MG63 (cell line): ENCODE data around the gene PHEX. TPM values are rescaled to one million over a fixed set of nuclear protein-coding genes. Genes with fewer than 3 reads are reported as not detected.

ENCODE experiments used
- DNase-seq: peaks from one replicate; pipeline ENCODE4 v3.0.0-alpha.2; 2020
- H3K27me3 ChIP-seq: fragments of 250-450 bp; sonication (Bioruptor Pico); 2 replicates; pipeline ENCODE4 v1.5.1; 2020; ENCODE audit warnings: mild to moderate bottlenecking, moderate library complexity
- H3K36me3 ChIP-seq: fragments of 250-450 bp; sonication (Bioruptor Pico); 2 replicates; pipeline ENCODE4 v1.5.1; 2020; ENCODE audit warnings: mild to moderate bottlenecking, moderate library complexity
- H3K4me3 ChIP-seq: fragments of 250-450 bp; sonication (Bioruptor Pico); 2 replicates; pipeline ENCODE4 v1.5.1; 2020; ENCODE audit warnings: mild to moderate bottlenecking, moderate library complexity
- H3K9me3 ChIP-seq: fragments of 250-450 bp; sonication (Bioruptor Pico); 2 replicates; pipeline ENCODE4 v1.5.1; 2020; ENCODE audit warnings: mild to moderate bottlenecking, moderate library complexity
- total RNA-seq: library from RNA; depleted of rRNA; stranded (reverse); fragments of >200 nt; shearing (Covaris generic); gene quantifications from 2 replicates; pipeline ENCODE4 v1.2.3, GENCODE V29; 2014; ENCODE audit warnings: low replicate concordance

PHEX gene
- total RNA-seq, 1 experiment from 2014 or later: 0.20 TPM

DNA sequence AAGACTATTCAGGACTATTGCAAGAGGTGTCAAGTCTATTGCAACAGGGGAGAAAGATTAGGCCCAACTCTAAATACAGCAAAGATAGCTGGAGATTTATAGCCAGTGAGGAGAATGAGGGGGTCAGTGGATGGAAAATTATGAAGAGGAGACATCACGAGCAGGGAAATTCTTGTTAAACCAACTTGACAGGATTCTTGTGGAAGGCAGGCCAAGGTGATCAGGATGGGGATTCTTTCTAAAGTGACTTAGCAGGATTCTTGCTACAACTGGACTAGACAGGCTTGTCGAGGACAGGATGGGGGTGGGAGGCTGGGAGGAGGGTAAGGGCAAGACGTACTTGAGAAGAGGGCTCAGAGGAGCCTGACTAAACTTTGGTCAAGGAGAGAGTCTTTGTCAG lies 89.0 kb downstream of the PHEX start:
- Histone ChIP-seq H3K4me3 (no peak overlapping the region), H3K36me3 (0 out of 2 replicates have a peak, but pooled peaks cover 2% of the 10 kb centered on the region), H3K9me3 (no peaks in the 10 kb centered on the region; the same call in 1 of the 2 replicates), H3K27me3 (no peaks in the 10 kb centered on the region)
- no peak for DNase-seq

DNA sequence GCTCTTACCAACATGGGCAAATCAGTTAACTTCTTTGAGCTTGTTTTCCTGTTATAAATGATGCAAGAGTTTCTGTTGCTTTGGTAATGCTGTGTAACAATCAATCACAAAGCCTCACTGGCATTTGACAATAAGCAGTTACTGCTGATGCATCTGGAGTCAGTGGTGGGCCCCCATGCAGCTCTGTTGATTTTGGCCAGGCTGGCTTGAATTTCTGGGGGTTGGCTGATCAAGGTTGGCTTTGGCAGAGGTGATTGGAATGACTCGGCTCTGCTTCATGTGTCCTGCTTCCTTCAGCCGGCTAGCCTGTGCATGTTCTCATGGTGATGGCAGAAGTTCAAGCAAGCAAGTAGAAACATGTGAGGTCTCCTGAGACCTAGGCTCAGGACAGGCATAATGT lies 90.4 kb downstream of the PHEX start:
- Histone ChIP-seq H3K9me3 (no peaks in the 10 kb centered on the region; the same call in 1 of the 2 replicates), H3K36me3 (0 out of 2 replicates have a peak, but pooled peaks cover 2% of the 10 kb centered on the region), H3K27me3 (no peaks in the 10 kb centered on the region), H3K4me3 (no peak overlapping the region)
- peak; percentile 91 for DNase-seq

DNA sequence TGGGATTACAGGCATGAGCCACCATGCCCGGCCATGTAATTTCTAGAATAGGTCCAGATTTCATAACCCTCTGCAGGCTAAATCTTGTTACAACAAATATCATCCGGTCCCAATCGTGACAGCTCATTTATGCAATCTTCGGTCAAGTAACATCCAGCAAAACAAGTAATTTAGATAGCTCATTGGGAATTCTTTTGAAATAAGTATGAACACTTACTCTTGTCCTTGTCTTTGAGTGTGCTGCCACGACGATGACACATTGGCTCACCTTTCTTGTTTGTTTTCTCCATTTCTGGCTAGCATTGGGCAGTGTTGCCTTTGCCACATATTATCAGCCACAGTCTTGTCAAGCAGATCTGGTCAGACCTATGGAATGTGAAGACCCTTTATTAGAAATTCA lies 92.0 kb downstream of the PHEX start:
- H3K4me3 ChIP-seq: no peak overlapping the region
- peak; percentile 17 for DNase-seq
- 0 out of 2 replicates have a peak, but pooled peaks cover 2% of the 10 kb centered on the region for H3K36me3 ChIP-seq
- H3K9me3 ChIP-seq: no peaks in the 10 kb centered on the region; the same call in 1 of the 2 replicates
- H3K27me3 ChIP-seq: no peaks in the 10 kb centered on the region

DNA sequence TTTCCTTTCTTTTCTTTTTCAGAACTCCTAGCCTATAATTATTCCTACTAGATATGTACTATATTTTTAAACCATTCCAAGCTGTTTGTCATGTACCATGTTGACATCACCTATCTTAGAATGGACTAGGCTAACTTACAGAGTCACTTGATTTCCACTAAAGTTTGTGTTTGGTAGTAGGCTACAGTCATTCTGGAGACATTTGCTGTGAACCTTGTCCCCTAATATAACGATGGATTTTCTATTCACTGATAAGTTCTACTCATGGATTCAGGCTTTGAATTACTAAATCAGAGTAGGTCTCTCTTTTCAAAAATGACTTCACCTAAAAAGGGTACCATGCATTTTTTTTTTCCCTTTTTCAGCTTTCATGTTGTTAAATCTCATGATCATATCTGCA lies 93.4 kb downstream of the PHEX start:
- Histone ChIP-seq H3K36me3 (0 out of 2 replicates have a peak, but pooled peaks cover 2% of the 10 kb centered on the region), H3K27me3 (no peaks in the 10 kb centered on the region), H3K4me3 (no peak overlapping the region), H3K9me3 (no peaks in the 10 kb centered on the region; the same call in 1 of the 2 replicates)
- no peak for DNase-seq

DNA sequence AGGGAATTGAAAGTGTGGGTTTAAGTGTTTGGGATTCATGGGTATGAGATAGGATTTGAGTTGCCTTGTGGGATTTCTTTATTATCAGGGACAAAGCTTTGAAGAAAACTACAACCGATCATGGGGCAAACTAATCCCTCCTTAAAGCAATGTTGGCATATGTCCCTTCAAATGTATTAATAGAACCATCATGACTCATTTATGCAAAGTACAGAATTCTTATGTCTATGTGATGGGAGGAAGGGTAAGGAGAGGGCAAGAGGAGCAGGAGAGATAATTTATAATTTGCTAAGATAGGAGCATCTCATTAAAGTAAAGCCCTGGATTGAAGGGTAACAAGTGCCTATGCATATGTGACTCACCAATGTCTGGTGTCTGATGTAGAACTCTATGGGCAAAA lies 94.2 kb downstream of the PHEX start:
- no peak overlapping the region for H3K4me3 ChIP-seq
- H3K36me3 ChIP-seq: 0 out of 2 replicates have a peak, but pooled peaks cover 2% of the 10 kb centered on the region
- no peaks in the 10 kb centered on the region for H3K9me3 ChIP-seq
- no peaks in the 10 kb centered on the region for H3K27me3 ChIP-seq
- DNase-seq: no peak

DNA sequence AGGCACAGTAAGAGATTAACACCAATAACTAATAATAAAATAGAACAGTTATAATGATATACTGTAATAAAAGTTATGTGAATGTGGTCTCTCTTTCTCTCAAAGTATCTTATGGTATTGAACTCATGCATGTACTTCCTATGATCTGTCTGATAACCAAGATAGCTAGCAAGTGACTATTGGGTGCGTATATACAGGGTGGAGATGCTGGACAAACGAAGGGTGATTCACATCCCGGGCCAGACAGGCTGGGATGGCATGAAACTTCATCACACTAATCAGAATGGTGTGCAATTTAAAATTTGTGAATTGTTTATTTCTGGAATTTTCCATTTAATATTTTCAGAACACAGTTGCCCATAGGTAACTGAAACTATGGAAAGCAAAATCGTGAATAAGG lies 96.8 kb downstream of the PHEX start:
- Histone ChIP-seq H3K9me3 (no peaks in the 10 kb centered on the region), H3K36me3 (no peaks in the 10 kb centered on the region), H3K27me3 (no peaks in the 10 kb centered on the region), H3K4me3 (no peak overlapping the region)
- no peak for DNase-seq

DNA sequence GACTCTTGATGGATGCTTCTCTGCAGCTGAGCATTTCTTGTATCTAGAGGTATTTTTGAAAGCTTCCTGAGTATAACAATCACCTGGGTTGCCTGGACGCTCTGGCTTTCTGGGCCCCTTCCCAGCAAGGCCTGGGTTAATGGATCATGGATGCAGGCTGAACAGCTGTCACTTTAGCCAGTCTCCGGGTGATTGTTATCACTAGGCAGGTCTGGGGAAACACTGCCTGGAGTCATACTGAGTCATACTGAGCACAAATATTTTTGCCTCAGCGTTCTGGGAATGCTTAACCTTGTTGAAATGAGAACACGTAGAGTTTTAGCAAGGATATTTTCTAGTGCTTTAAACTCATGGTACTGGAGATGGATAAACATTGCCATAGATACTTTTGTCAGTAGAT lies 102.6 kb downstream of the PHEX start:
- no peaks in the 10 kb centered on the region for H3K9me3 ChIP-seq
- DNase-seq: peak; percentile 62
- no peak overlapping the region for H3K4me3 ChIP-seq
- H3K36me3 ChIP-seq: no peaks in the 10 kb centered on the region
- no peaks in the 10 kb centered on the region for H3K27me3 ChIP-seq

DNA sequence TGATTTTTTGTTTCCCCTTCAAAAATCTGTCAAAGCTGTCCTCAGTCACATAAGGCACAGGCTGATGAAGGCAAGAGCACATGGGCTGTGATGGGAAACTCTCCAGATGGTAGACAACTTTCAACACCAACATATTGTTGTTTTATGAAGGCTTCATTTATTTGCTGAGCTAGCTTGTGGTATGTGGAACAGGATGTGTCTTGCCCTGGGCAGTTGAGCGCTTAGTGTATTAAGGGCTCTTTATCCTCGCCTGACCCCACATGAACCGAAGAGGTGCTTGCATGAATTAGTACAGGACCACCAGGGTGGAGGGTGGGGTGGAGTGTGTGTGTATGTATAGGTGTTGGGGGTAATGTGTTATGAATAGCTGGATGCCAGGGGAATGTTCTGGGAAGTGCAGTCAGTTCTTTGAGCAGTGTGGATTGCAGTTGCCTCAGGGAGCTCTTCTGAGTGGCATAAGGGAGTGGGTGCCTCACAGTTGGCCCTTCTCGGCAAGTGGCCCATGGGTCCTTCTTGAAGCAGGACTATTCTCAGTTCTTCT lies 103.1 kb downstream of the PHEX start:
- peak; percentile 18 for DNase-seq

DNA sequence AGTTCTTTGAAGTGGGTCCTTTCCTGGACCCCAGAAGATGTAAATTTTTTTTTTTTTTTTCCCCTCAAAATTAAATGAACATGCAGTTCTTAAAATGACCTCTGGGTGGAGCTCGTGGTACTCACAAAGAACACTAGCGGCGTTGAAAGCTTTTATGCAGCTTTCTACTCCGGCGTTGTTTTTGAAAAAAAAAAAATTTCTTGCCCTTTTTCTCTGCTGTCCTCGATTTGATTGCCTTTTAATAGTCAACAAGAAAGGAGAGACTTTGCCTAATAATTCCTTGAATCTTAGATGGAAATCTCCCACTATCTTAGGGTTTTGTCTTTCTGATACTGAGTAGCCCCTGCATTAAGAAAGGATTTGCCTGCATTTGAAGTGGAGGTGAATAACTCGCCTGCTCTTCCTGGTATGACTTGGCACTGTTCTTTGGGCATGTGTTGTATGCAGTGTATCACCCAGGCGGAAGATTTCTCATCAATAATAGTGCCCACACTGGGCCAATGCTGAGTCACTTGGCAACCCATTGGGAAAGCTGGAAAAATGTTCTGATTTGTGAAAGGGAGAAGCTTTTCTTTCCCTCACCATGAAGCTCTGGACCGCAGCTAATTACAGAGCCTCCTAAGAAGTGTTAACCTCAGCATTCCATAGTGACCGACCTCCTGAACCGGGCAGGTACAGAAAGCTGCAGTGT lies 104.0 kb downstream of the PHEX start:
- DNase-seq: peak; percentile 80
- Histone ChIP-seq H3K4me3 (peak overlapping the region; percentile 35), H3K27me3 (no peaks in the 10 kb centered on the region), H3K36me3 (no peaks in the 10 kb centered on the region), H3K9me3 (no peaks in the 10 kb centered on the region)

More for the DNA sequence above, 103.1 kb downstream of the PHEX start:
- H3K27me3 ChIP-seq: no peaks in the 10 kb centered on the region
- H3K36me3 ChIP-seq: no peaks in the 10 kb centered on the region
- no peak overlapping the region for H3K4me3 ChIP-seq
- no peaks in the 10 kb centered on the region for H3K9me3 ChIP-seq

DNA sequence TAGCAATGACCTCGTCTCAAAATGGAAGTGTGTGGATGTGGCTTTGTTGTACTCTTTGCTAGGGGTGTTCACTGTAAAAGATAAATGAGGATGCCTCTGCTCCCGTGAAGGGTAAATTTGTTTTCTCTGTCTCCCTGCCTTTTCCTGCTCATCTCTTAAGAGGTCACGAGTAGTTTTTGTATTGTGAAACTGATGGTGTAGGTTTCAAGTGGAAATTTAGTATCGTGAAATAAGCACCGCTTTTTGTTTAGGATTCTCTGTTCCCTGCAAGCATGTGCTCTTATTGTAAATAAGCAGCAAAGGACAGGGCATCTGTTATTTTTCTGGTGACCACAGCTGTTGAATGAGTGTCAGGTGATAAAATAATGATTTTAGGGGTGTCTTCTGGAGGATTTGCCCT lies 104.6 kb downstream of the PHEX start:
- Histone ChIP-seq H3K4me3 (peak overlapping the region; percentile 35), H3K9me3 (no peaks in the 10 kb centered on the region), H3K27me3 (no peaks in the 10 kb centered on the region), H3K36me3 (no peaks in the 10 kb centered on the region)
- DNase-seq: no peak

DNA sequence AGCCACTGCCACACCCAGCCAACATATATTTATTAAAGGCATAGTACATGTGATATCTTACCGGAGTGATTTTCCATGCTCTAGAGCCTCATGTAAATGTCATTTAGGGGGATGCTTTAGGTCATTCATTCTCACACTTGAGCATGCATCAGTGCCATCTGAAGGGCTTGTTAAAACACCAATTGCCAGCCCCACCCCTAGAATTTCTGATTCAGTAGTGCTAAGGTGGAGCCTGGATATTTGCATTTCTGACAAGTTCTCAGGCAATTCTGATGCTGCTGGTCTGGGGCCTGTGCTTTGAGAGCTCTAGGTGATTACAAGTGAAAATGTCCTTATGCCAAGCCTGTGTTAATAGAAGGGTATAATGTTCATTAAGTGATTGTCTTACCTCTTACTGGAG lies 107.7 kb downstream of the PHEX start:
- Histone ChIP-seq H3K27me3 (no peaks in the 10 kb centered on the region), H3K36me3 (no peaks in the 10 kb centered on the region), H3K4me3 (no peak overlapping the region), H3K9me3 (no peaks in the 10 kb centered on the region)
- DNase-seq: no peak

DNA sequence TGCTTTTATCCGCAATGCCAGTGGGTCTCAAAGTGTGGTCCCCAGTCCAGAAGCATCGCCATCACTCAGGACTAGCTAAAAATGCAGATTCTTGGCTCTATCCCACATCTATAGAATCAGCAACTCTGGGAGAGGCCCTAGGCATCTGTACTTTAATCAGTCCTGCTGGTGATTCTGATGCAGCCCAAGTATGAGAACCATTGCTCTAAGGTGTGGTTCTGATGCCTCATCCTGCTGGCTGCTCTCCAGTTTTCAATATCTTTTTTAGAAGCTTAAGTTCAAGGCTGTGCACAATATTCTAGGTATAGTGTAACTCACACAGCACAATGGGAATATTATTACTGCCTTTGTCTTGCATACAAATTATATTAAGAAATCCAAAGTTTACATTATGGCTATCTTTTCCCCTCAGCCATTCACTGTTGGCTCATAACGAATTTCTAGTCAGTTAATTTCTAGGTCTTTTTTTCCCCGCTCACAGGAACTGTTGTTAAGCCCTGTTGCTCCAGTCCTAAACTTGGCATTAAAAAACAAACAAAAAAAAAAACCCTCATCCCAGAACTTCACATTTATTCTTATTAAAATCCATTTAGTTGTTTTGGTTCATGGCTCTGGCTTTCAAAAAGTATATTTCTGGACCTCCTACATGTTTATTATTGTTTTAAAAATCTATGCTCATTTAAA lies 109.1 kb downstream of the PHEX start:
- DNase-seq: no peak
- Histone ChIP-seq H3K36me3 (no peaks in the 10 kb centered on the region), H3K27me3 (no peaks in the 10 kb centered on the region), H3K4me3 (no peak overlapping the region), H3K9me3 (no peaks in the 10 kb centered on the region)

DNA sequence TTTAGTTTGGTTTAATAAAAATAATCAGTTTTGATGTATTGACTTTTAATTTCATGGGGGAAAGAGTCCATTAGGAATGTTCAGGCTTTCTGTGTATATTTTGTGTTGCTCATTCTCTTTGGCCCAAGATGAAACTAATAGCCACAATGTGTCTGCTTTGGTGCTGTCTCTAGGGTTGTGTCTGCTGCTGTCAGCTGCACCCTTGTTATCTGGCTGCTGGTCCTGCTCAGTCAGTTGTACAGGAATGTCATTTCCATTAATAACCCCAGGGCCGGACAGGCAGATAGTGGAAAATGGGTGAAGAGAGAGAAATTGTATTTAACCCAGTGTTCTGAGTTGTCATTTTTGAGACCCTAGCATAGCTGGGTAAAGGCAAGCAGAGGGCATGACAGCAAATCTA lies 115.1 kb downstream of the PHEX start:
- DNase-seq: no peak
- Histone ChIP-seq H3K4me3 (no peak overlapping the region), H3K36me3 (no peaks in the 10 kb centered on the region), H3K27me3 (no peaks in the 10 kb centered on the region), H3K9me3 (no peaks in the 10 kb centered on the region)

DNA sequence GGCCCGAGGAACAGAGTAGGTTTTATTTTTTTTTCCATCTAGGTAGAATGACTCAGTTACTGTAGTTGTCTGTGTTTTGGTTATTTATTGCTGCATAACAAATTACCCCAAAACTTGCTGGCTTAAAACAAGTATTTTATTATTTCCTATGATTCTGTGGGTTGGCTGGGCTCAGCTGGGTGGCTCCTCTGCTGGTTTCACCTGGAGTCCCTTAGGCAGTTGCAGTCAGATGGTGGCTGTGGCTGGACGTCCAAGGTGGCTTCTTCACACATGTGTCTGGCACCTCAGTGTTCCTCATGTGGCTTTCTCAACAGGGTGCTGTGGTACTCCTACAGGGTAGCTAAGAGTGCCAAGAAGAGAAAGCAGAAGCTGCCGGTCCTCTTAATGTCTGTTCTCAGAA lies 115.8 kb downstream of the PHEX start:
- DNase-seq: no peak
- Histone ChIP-seq H3K4me3 (no peak overlapping the region), H3K27me3 (no peaks in the 10 kb centered on the region), H3K9me3 (no peaks in the 10 kb centered on the region), H3K36me3 (no peaks in the 10 kb centered on the region)

DNA sequence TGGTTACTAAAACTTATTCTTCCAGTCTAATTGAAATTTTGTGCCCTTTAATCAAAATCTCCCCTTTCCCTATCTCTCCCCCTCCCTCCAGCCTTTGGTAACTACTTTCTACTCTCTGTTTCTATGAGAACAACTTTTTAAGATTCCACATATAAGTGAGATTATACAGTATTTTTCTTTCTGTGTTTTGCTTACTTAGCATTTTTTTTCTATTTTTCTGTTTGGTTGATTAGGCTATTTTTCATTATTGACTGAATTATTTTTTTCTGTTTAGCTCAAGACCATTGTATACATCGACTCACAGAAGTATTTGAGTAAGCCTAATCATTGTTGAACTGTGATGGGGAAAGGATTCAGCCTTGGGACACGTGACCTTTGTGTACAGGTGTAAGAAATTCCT lies 116.4 kb downstream of the PHEX start:
- Histone ChIP-seq H3K9me3 (no peaks in the 10 kb centered on the region), H3K36me3 (no peaks in the 10 kb centered on the region), H3K27me3 (no peaks in the 10 kb centered on the region), H3K4me3 (no peak overlapping the region)
- DNase-seq: no peak

DNA sequence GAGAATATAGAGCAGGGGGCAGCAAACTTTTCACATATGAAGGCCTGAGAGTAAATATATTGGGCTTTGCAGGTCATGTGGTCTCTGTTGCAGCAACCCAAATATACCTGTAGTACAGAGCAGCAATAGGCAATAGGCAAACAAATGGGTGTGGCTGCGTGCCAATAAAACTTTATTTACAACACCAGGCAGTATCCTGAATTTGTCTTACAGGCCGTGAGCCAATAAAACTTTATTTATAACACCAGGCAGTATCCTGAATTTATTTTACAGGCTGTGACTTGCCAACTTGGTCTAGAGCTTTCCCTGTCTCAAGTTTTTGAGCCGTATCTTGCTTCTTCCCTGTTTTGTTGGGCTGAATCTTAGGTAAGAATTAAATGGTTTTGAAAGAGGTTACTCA lies 118.2 kb downstream of the PHEX start:
- no peaks in the 10 kb centered on the region for H3K36me3 ChIP-seq
- no peak overlapping the region for H3K4me3 ChIP-seq
- no peaks in the 10 kb centered on the region for H3K27me3 ChIP-seq
- H3K9me3 ChIP-seq: no peaks in the 10 kb centered on the region
- no peak for DNase-seq

DNA sequence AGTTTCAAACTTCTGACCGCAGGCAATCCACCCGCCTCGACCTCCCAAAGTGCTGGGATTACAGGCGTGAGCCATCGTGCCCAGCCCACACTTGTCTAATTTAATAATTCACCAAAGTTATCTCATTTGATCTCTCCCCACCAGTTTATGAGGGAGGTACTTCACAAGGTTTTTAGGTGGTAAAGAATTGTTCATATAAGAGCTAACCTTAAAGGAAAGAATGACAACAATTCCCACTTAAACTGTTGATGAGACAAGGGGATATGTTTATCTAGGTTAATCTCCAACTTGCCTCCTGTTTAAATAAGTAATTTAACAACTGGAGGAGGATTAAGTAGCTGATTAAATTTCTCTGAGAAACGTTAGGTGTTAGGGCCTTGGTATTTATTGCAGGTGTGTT lies 123.0 kb downstream of the PHEX start:
- DNase-seq: no peak
- Histone ChIP-seq H3K36me3 (no peaks in the 10 kb centered on the region), H3K27me3 (no peaks in the 10 kb centered on the region), H3K9me3 (no peaks in the 10 kb centered on the region), H3K4me3 (no peak overlapping the region)

DNA sequence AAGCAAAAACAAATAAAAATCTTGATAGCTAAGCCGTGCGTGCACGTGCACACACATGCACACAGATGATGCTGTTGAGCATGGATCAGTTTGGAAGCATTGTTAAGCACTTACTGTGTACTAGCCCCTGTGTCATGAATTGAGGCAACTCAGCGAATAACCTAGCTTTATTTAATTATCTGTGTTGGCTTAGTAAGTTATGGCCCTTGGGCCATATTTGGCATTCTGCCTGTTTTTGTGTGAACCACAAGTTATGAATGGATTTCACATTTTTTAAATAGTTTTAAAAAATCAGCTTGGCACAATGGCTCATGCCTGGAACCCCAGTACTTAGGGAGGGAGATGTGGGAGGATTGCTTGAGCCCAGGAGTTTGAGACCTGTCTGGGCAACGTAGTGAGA lies 126.9 kb downstream of the PHEX start:
- H3K4me3 ChIP-seq: no peak overlapping the region
- no peak for DNase-seq

More for the DNA sequence above, 126.9 kb downstream of the PHEX start:
- H3K9me3 ChIP-seq: no peaks in the 10 kb centered on the region
- no peaks in the 10 kb centered on the region for H3K27me3 ChIP-seq
- no peaks in the 10 kb centered on the region for H3K36me3 ChIP-seq
